Parathyroid adenoma (tissue), 2 donors: ENCODE data around the gene SHC4.
A peak's percentile ranks its signal among the peaks of the same experiment; 100 is the strongest.

Experiments used
- H2AFZ ChIP-seq: fragments of 300-600 bp; sonication (generic); one replicate; pipeline ENCODE4 v1.7.0; 2017; ENCODE audit warnings: antibody characterized with exemption, mild to moderate bottlenecking
- H3K27ac ChIP-seq: fragments of 300-600 bp; sonication (generic); one replicate; pipeline ENCODE4 v1.7.0; 2017
- H3K27me3 ChIP-seq: fragments of 300-600 bp; sonication (generic); one replicate; pipeline ENCODE4 v1.7.0; 2017; ENCODE audit warnings: low read length; ENCODE audit not compliant: control insufficient read depth, insufficient read depth
- H3K36me3 ChIP-seq: fragments of 300-600 bp; sonication (generic); one replicate; pipeline ENCODE4 v1.7.0; 2017; ENCODE audit warnings: low read length; ENCODE audit not compliant: control insufficient read depth, insufficient read depth
- H3K4me1 ChIP-seq: fragments of 300-600 bp; sonication (generic); one replicate; pipeline ENCODE4 v1.7.0; 2017; ENCODE audit warnings: control low read depth
- H3K4me2 ChIP-seq: fragments of 300-600 bp; sonication (generic); one replicate; pipeline ENCODE4 v1.7.0; 2017; ENCODE audit warnings: low read length
- H3K4me3 ChIP-seq: fragments of 300-600 bp; sonication (generic); one replicate; pipeline ENCODE4 v1.7.0; 2017; ENCODE audit warnings: low read depth, low read length
- H3K79me2 ChIP-seq: fragments of 300-600 bp; sonication (generic); one replicate; pipeline ENCODE4 v1.7.0; 2017; ENCODE audit warnings: control low read depth
- H3K9ac ChIP-seq: fragments of 300-600 bp; sonication (generic); one replicate; pipeline ENCODE4 v1.7.0; 2017; ENCODE audit warnings: mild to moderate bottlenecking
- H3K9me3 ChIP-seq: fragments of 300-600 bp; sonication (generic); one replicate; pipeline ENCODE4 v1.7.0; 2017; ENCODE audit warnings: low read length; ENCODE audit not compliant: control insufficient read depth
- TF ChIP-seq, protein P1 (sequence below): fragments of 300-600 bp; sonication (generic); IDR thresholded peaks from one replicate; pipeline ENCODE4 v1.7.0; 2017; ENCODE audit warnings: antibody characterized with exemption, mild to moderate bottlenecking
- donor health status: primary hyperparathyroidism.

The SHC4 gene

DNA sequence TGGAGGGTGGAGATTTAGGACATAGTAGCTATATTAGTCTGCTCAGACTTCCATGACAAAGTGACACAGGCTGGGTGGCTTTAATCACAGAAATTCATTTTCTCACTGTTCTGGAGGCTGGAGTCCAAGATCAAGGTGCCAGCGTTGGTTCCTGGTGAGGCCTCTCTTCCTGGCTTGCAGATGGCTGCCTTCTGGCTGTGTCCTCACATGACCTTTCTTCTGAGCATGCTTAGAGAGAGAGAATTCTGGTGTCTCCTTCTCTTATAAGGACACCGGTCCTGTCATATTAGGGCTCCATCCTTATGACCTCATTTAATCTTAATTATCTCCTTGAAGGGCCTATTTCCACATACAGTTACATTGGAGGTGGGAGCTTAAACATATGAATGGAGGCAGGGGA is 14.9 kb upstream of the SHC4 start:
- Histone ChIP-seq H3K4me2 (no peak overlapping the region), H3K27ac (no peak overlapping the region), H3K9ac (no peak overlapping the region), H3K79me2 (no peaks in the 10 kb centered on the region), H3K27me3 (no peaks in the 10 kb centered on the region), H3K36me3 (no peaks in the 10 kb centered on the region), H2AFZ (no peak overlapping the region), H3K4me1 (no peaks in the 10 kb centered on the region), H3K9me3 (no peaks in the 10 kb centered on the region), H3K4me3 (no peak overlapping the region)
- TF ChIP-seq, protein P1, sequence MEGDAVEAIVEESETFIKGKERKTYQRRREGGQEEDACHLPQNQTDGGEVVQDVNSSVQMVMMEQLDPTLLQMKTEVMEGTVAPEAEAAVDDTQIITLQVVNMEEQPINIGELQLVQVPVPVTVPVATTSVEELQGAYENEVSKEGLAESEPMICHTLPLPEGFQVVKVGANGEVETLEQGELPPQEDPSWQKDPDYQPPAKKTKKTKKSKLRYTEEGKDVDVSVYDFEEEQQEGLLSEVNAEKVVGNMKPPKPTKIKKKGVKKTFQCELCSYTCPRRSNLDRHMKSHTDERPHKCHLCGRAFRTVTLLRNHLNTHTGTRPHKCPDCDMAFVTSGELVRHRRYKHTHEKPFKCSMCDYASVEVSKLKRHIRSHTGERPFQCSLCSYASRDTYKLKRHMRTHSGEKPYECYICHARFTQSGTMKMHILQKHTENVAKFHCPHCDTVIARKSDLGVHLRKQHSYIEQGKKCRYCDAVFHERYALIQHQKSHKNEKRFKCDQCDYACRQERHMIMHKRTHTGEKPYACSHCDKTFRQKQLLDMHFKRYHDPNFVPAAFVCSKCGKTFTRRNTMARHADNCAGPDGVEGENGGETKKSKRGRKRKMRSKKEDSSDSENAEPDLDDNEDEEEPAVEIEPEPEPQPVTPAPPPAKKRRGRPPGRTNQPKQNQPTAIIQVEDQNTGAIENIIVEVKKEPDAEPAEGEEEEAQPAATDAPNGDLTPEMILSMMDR = no peak

DNA sequence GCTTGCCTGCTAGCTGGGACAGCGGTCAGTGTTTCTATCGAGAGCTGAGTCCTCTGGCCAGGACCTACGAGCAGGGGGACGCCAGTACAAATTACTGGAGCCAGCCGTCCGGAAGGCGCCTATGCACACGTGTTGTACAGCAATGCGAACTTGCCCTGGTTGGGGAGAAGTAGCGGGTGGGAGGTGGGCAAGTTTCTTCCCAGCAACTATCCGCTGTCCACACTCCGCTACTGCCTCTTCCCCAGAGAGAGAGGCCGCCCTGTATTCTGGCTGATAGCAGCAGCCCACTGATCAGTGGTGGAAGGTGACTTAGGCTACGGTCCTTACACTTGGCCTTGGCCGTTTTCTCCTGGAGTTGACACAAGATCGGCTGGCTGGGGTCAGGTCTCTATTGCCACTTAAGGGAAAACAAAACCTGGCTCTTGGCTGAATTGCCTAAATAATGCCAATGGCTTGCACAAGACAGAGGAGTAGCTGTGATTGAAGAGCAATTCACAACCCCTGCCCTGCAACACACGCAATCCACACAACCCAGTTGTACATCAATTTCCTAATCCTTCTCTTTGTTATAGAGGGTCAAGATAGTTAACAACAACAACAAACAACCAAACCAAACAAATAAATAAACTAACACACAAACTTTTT is 12.8 kb upstream of the SHC4 start:
- Histone ChIP-seq H3K36me3 (no peaks in the 10 kb centered on the region), H3K27me3 (no peaks in the 10 kb centered on the region), H3K4me1 (no peaks in the 10 kb centered on the region), H3K9me3 (no peaks in the 10 kb centered on the region), H3K9ac (no peak overlapping the region), H3K4me3 (no peak overlapping the region), H3K4me2 (no peak overlapping the region), H3K27ac (no peak overlapping the region), H2AFZ (peak overlapping the region; percentile 83), H3K79me2 (no peaks in the 10 kb centered on the region)
- TF ChIP-seq, protein P1 = no peak

DNA sequence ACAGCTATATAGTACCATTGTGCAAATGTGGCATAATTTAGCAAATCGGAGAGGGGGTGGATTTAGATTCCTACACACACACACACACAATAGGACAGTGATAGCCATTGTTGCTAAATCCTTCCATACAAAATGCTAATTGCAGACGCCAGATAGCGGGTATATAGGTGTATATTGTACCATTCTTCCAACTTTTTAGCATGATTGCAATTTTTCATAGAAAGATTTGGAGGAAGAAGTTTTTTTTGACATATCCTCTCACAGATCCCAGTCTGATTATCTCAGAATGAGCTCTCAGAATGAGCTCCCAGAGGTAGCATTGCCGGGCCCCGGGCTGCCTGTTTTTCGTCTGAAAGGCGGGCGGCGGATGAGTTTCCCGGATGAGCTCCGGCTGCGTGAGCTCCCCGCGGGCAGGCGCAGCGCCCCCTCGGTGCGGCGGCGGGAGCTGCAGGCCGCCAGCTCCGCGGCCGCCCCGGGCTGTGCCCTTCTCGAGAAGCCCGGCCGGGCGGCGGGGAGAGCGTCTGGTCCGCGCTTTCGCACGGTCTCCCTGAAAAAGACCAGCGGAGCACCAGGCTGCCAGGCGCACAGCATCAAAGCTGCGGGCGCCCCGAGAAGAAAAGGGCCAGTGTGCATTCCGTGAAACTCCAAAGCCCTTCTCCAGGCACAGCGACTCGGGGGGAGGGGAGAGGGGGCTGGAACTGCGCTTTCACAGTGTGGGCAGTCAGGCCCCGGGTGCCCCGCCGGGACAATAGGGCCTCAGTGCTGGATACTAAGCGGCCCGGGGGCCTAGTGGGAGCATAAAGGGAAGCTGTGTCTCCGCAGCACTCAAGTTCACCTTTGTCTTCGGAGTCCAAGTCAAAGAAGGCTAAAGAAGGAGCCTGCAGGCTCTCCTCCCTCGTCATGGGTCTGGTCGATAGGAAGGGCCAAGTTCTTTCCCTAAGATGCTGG is 12.0 kb upstream of the SHC4 start:
- TF ChIP-seq, protein P1 = peak; percentile 70
- no peak overlapping the region for H3K9ac ChIP-seq
- no peak overlapping the region for H3K27ac ChIP-seq
- H3K4me1 ChIP-seq = no peaks in the 10 kb centered on the region
- H2AFZ ChIP-seq = peak overlapping the region; percentile 83
- H3K4me3 ChIP-seq = peak overlapping the region; percentile 4
- no peaks in the 10 kb centered on the region for H3K9me3 ChIP-seq
- no peaks in the 10 kb centered on the region for H3K36me3 ChIP-seq
- no peaks in the 10 kb centered on the region for H3K27me3 ChIP-seq
- peak overlapping the region; percentile 40 for H3K4me2 ChIP-seq
- H3K79me2 ChIP-seq = no peaks in the 10 kb centered on the region

DNA sequence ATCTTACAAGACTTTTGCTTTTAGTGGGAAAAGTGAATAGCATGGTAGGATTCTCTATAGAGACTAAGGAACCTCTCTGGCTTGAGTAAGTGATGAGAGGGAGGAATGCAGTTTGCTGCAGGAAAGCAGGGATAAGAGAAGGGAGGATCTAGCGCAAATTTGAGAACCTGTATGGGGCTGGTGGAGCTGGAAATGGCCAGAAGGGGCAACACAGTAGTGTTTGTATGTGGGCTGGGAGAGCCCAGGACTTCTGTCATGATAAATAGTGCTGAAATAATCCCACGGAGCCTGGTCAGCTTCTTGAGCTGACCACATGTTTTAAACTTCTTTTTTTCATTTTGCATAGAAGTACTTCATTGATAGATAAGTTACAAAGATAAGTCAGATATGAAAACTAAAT is 11.2 kb upstream of the SHC4 start:
- Histone ChIP-seq H3K9me3 (no peaks in the 10 kb centered on the region), H3K4me3 (no peak overlapping the region), H3K9ac (no peak overlapping the region), H2AFZ (no peak overlapping the region), H3K4me1 (no peaks in the 10 kb centered on the region), H3K79me2 (no peaks in the 10 kb centered on the region), H3K4me2 (peak overlapping the region; percentile 40), H3K36me3 (no peaks in the 10 kb centered on the region), H3K27me3 (no peaks in the 10 kb centered on the region), H3K27ac (no peak overlapping the region)
- TF ChIP-seq, protein P1 = no peak
